ENCODE measurements around the gene NRF1. TPM values are rescaled to one million over a fixed set of nuclear protein-coding genes. Genes with fewer than 3 reads are reported as not detected.

The NRF1 gene
- total and polyA plus RNA-seq, 2 of the 8 experiments (the other 6 are each of a cell fraction or from before 2014, with no cell fraction given) = 18.2 to 21.4 TPM

DNA sequence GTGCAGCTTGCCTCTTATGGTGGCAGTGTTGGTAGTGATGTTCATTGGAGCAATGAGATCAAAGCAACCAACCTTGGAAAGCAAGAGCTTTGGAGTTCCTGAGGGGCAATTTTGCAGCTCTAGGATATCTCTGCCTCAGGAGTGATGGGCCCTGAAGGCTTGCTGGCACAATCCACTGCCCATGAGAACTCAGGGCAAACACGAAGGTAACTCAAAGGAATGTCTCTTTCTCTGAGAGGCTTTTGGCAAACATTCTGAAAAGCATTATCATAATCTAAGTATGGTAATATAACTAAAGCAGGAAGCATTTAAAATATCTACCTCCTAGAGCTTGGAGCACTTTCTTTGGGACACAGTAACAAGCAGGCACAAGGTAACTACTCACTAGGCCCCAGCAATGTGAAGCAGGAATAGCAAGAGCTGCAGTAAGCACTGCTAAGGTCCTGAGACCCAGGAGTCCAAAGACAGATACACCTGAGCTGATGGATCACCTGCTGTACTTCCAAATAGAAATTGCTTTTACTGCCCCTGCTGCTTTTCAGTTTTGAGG, 103.1 kb downstream of the NRF1 start (continued):
- TF ChIP-seq, protein P1, sequence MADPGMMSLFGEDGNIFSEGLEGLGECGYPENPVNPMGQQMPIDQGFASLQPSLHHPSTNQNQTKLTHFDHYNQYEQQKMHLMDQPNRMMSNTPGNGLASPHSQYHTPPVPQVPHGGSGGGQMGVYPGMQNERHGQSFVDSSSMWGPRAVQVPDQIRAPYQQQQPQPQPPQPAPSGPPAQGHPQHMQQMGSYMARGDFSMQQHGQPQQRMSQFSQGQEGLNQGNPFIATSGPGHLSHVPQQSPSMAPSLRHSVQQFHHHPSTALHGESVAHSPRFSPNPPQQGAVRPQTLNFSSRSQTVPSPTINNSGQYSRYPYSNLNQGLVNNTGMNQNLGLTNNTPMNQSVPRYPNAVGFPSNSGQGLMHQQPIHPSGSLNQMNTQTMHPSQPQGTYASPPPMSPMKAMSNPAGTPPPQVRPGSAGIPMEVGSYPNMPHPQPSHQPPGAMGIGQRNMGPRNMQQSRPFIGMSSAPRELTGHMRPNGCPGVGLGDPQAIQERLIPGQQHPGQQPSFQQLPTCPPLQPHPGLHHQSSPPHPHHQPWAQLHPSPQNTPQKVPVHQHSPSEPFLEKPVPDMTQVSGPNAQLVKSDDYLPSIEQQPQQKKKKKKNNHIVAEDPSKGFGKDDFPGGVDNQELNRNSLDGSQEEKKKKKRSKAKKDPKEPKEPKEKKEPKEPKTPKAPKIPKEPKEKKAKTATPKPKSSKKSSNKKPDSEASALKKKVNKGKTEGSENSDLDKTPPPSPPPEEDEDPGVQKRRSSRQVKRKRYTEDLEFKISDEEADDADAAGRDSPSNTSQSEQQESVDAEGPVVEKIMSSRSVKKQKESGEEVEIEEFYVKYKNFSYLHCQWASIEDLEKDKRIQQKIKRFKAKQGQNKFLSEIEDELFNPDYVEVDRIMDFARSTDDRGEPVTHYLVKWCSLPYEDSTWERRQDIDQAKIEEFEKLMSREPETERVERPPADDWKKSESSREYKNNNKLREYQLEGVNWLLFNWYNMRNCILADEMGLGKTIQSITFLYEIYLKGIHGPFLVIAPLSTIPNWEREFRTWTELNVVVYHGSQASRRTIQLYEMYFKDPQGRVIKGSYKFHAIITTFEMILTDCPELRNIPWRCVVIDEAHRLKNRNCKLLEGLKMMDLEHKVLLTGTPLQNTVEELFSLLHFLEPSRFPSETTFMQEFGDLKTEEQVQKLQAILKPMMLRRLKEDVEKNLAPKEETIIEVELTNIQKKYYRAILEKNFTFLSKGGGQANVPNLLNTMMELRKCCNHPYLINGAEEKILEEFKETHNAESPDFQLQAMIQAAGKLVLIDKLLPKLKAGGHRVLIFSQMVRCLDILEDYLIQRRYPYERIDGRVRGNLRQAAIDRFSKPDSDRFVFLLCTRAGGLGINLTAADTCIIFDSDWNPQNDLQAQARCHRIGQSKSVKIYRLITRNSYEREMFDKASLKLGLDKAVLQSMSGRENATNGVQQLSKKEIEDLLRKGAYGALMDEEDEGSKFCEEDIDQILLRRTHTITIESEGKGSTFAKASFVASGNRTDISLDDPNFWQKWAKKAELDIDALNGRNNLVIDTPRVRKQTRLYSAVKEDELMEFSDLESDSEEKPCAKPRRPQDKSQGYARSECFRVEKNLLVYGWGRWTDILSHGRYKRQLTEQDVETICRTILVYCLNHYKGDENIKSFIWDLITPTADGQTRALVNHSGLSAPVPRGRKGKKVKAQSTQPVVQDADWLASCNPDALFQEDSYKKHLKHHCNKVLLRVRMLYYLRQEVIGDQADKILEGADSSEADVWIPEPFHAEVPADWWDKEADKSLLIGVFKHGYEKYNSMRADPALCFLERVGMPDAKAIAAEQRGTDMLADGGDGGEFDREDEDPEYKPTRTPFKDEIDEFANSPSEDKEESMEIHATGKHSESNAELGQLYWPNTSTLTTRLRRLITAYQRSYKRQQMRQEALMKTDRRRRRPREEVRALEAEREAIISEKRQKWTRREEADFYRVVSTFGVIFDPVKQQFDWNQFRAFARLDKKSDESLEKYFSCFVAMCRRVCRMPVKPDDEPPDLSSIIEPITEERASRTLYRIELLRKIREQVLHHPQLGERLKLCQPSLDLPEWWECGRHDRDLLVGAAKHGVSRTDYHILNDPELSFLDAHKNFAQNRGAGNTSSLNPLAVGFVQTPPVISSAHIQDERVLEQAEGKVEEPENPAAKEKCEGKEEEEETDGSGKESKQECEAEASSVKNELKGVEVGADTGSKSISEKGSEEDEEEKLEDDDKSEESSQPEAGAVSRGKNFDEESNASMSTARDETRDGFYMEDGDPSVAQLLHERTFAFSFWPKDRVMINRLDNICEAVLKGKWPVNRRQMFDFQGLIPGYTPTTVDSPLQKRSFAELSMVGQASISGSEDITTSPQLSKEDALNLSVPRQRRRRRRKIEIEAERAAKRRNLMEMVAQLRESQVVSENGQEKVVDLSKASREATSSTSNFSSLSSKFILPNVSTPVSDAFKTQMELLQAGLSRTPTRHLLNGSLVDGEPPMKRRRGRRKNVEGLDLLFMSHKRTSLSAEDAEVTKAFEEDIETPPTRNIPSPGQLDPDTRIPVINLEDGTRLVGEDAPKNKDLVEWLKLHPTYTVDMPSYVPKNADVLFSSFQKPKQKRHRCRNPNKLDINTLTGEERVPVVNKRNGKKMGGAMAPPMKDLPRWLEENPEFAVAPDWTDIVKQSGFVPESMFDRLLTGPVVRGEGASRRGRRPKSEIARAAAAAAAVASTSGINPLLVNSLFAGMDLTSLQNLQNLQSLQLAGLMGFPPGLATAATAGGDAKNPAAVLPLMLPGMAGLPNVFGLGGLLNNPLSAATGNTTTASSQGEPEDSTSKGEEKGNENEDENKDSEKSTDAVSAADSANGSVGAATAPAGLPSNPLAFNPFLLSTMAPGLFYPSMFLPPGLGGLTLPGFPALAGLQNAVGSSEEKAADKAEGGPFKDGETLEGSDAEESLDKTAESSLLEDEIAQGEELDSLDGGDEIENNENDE (IDR thresholded peaks at IDR 0.05; ENCODE audit: insufficient replicate concordance, low read length) = no peak
- TF ChIP-seq TBP (IDR thresholded peaks at IDR 0.05; ENCODE audit: low read depth, low read length) (no peak), HDAC6 (IDR thresholded peaks at IDR 0.05; ENCODE audit: low read depth, low read length) (no peak), KDM4A (IDR thresholded peaks at IDR 0.05; ENCODE audit: low read depth, low read length, severe bottlenecking) (no peak), SAP30 (IDR thresholded peaks at IDR 0.05; ENCODE audit: insufficient read depth, insufficient replicate concordance, low read length) (no peak), ASH2L (IDR thresholded peaks at IDR 0.05; ENCODE audit: low read length) (no peak), SP2 (IDR thresholded peaks at IDR 0.05; ENCODE audit: low read length) (no peak), CEBPB (IDR thresholded peaks at IDR 0.05; ENCODE audit: low read depth, low read length) (no peak), KDM1A (IDR thresholded peaks at IDR 0.05; ENCODE audit: borderline replicate concordance, low read length) (no peak), JUND (IDR thresholded peaks at IDR 0.05; ENCODE audit: low read length) (no peak), SP4 (IDR thresholded peaks at IDR 0.05; ENCODE audit: low read length) (no peak), SRF (IDR thresholded peaks at IDR 0.05; ENCODE audit: low read depth, low read length) (no peak)
